Measurements from ENCODE around the gene SLC35F4. TPM values are rescaled to one million over a fixed set of nuclear protein-coding genes. Genes with fewer than 3 reads are reported as not detected.

The SLC35F4 gene
- total RNA-seq, 2 donors from 2014 or later: not detected

GRCh38 chr14:57822081-57822480 lies 43.8 kb downstream of the SLC35F4 start:
- DNase-seq (ENCODE audit: low spot score) (no peak), ATAC-seq (ENCODE audit: insufficient number of reproducible peaks, low FRiP score, low read depth) (no peak)
- Histone ChIP-seq H3K36me3 (no peaks in the 10 kb centered on the region), H3K27ac (no peak overlapping the region), H3K27me3 (replicated peaks; ENCODE audit: insufficient read depth) (no peaks in the 10 kb centered on the region), H3K4me1 (ENCODE audit: control insufficient read depth in 1 of 2, low read depth in 2 of 2) (no peaks in the 10 kb centered on the region), H3K9me3 (no peaks in the 10 kb centered on the region), H3K4me3 (no peak overlapping the region)
- TF ChIP-seq CTCF (IDR thresholded peaks at IDR 0.05): no peak

GRCh38 chr14:57820581-57820980 lies 45.3 kb downstream of the SLC35F4 start:
- H3K4me1 ChIP-seq (ENCODE audit: control insufficient read depth in 1 of 2, low read depth in 2 of 2): no peaks in the 10 kb centered on the region
- H3K9me3 ChIP-seq: no peaks in the 10 kb centered on the region
- ATAC-seq (ENCODE audit: insufficient number of reproducible peaks, low FRiP score, low read depth): no peak
- no peak overlapping the region for H3K27ac ChIP-seq
- H3K36me3 ChIP-seq: no peaks in the 10 kb centered on the region
- H3K27me3 ChIP-seq (replicated peaks; ENCODE audit: insufficient read depth): no peaks in the 10 kb centered on the region
- H3K4me3 ChIP-seq: no peak overlapping the region
- no peak for DNase-seq (ENCODE audit: low spot score)
- no peak for TF ChIP-seq CTCF (IDR thresholded peaks at IDR 0.05)

- no peaks in the 10 kb centered on the region for H3K4me1 ChIP-seq (ENCODE audit: control insufficient read depth in 1 of 2, low read depth in 2 of 2)
- no peak overlapping the region for H3K27ac ChIP-seq
- TF ChIP-seq CTCF (IDR thresholded peaks at IDR 0.05): no peak
- no peaks in the 10 kb centered on the region for H3K9me3 ChIP-seq
- ATAC-seq (ENCODE audit: insufficient number of reproducible peaks, low FRiP score, low read depth): no peak
- no peak for DNase-seq (ENCODE audit: low spot score)
- no peaks in the 10 kb centered on the region for H3K27me3 ChIP-seq (replicated peaks; ENCODE audit: insufficient read depth)
- no peak overlapping the region for H3K4me3 ChIP-seq
- no peaks in the 10 kb centered on the region for H3K36me3 ChIP-seq
Observed at GRCh38 chr14:57818511-57818910, 47.4 kb downstream of the SLC35F4 start.

GRCh38 chr14:57816568-57817284 lies 49.2 kb downstream of the SLC35F4 start:
- no peaks in the 10 kb centered on the region for H3K36me3 ChIP-seq
- H3K27me3 ChIP-seq (replicated peaks; ENCODE audit: insufficient read depth): no peaks in the 10 kb centered on the region
- H3K27ac ChIP-seq: no peak overlapping the region
- no peak for DNase-seq (ENCODE audit: low spot score)
- no peak overlapping the region for H3K4me3 ChIP-seq
- no peaks in the 10 kb centered on the region for H3K4me1 ChIP-seq (ENCODE audit: control insufficient read depth in 1 of 2, low read depth in 2 of 2)
- ATAC-seq (ENCODE audit: insufficient number of reproducible peaks, low FRiP score, low read depth): no peak
- no peaks in the 10 kb centered on the region for H3K9me3 ChIP-seq
- no peak for TF ChIP-seq CTCF (IDR thresholded peaks at IDR 0.05)

DNA sequence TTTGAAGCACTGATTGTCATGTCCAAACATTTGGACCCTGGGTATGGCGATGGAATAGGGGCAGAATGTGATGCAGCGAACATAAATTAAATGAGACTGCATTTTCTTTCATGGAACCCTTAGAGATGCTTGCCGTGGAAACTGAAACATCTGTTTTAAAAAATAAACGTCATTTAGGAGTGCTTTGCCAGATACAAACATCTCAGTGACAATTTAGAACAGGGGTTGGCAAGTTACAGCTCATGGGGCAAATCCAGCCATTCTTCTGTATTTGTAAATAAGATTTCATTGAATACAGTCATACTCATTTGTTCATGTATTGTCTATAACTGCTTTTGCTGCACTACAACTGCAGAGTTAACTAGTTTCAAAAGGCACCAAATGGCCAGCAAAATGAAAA lies 51.2 kb downstream of the SLC35F4 start:
- no peaks in the 10 kb centered on the region for H3K27me3 ChIP-seq (replicated peaks; ENCODE audit: insufficient read depth)
- H3K4me3 ChIP-seq: no peak overlapping the region
- no peaks in the 10 kb centered on the region for H3K36me3 ChIP-seq
- no peak for TF ChIP-seq CTCF (IDR thresholded peaks at IDR 0.05)
- H3K9me3 ChIP-seq: no peaks in the 10 kb centered on the region
- DNase-seq (ENCODE audit: low spot score): no peak
- no peaks in the 10 kb centered on the region for H3K4me1 ChIP-seq (ENCODE audit: control insufficient read depth in 1 of 2, low read depth in 2 of 2)
- ATAC-seq (ENCODE audit: insufficient number of reproducible peaks, low FRiP score, low read depth): no peak
- H3K27ac ChIP-seq: no peak overlapping the region
